ENCODE results near the gene FASN.

GRCh38 chr17:82100502-82101298 lies 2.7 kb upstream of the FASN start:
- TF ChIP-seq CTCF (IDR thresholded peaks at IDR 0.05) (no peak), EZH2 (IDR thresholded peaks at IDR 0.05; ENCODE audit: borderline replicate concordance, insufficient read depth, low read depth, low read length, poor library complexity, severe bottlenecking) (no peak)

Data from B cell (primary cell).